ENCODE results near the gene NAPA. TPM values are rescaled to one million over a fixed set of nuclear protein-coding genes. Genes with fewer than 3 reads are reported as not detected.

NAPA gene
- total and polyA plus RNA-seq, 8 donors, result 47.2 to 121 (median 60.4) TPM

- Histone ChIP-seq H3K4me3 (no peak overlapping the region), H3K36me3 (peaks cover 2 to 40% (median 14%) of the 10 kb centered on the region in 3 donors), H3K27ac (no peak overlapping the region), H3K27me3 (no peaks in the 10 kb centered on the region), H3K9me3 (no peaks in the 10 kb centered on the region), H3K4me1 (no peaks in the 10 kb centered on the region)
- intact Hi-C loops (cut with DNase I), result no loop called here
- WGBS, 2 donors, result 65 to 80% methylated on average over 23 of the region's 23 CpGs
- DNase-seq (peak in 2 of 6 donors; percentile 59 to 69), FAIRE-seq (no peak), ATAC-seq (peak in 3 of 4 donors; percentile 44 to 65 (median 58))
- TF ChIP-seq CTCF (IDR thresholded peaks at IDR 0.05), result no peak
These were observed 17.7 kb downstream of the NAPA start for GRCh38 chr19:47497050-47497766.

GRCh38 chr19:47495478-47496372 lies 19.1 kb downstream of the NAPA start:
- intact Hi-C loops (cut with DNase I), result no loop called here
- ATAC-seq (no peak), DNase-seq (peak in 1 of 6 donors; percentile 35), FAIRE-seq (no peak)
- no peaks in the 10 kb centered on the region for H3K4me1 ChIP-seq
- H3K27ac ChIP-seq, result no peak overlapping the region
- H3K27me3 ChIP-seq, result no peaks in the 10 kb centered on the region
- 55 to 61% methylated on average over 17 of the region's 17 CpGs for WGBS, 2 donors
- peaks cover 2 to 54% (median 21%) of the 10 kb centered on the region in 3 donors for H3K36me3 ChIP-seq
- no peak for TF ChIP-seq CTCF (IDR thresholded peaks at IDR 0.05)
- no peak overlapping the region for H3K4me3 ChIP-seq
- no peaks in the 10 kb centered on the region for H3K9me3 ChIP-seq

- TF ChIP-seq CTCF (IDR thresholded peaks at IDR 0.05), result no peak
- FAIRE-seq (no peak), ATAC-seq (no peak), DNase-seq (peak in 1 of 6 donors; percentile 74)
- Histone ChIP-seq H3K27ac (no peak overlapping the region), H3K9me3 (no peaks in the 10 kb centered on the region), H3K4me1 (no peaks in the 10 kb centered on the region), H3K36me3 (peaks cover 2 to 49% (median 16%) of the 10 kb centered on the region in 3 donors), H3K4me3 (no peak overlapping the region), H3K27me3 (no peaks in the 10 kb centered on the region)
- 66 to 70% methylated on average over 9 of the region's 9 CpGs for WGBS, 2 donors
- intact Hi-C loops (cut with DNase I), result no loop called here
These were observed 20.1 kb downstream of the NAPA start for GRCh38 chr19:47494729-47495128.

- ATAC-seq, result no peak
- peak in 1 of 6 donors; percentile 23 for DNase-seq
- no peaks in the 10 kb centered on the region for H3K4me1 ChIP-seq
- no peak overlapping the region for H3K27ac ChIP-seq
- TF ChIP-seq CTCF (IDR thresholded peaks at IDR 0.05), result no peak
- intact Hi-C loops (cut with DNase I), result no loop called here
- no peak overlapping the region for H3K4me3 ChIP-seq
- no peaks in the 10 kb centered on the region for H3K9me3 ChIP-seq
- WGBS, 2 donors, result 91% methylated on average over 5 of the region's 5 CpGs
- H3K36me3 ChIP-seq, result peaks cover 2 to 54% (median 16%) of the 10 kb centered on the region in 3 donors
- no peak for FAIRE-seq
- H3K27me3 ChIP-seq, result no peaks in the 10 kb centered on the region
These were observed 20.7 kb downstream of the NAPA start for GRCh38 chr19:47494211-47494547.

Data from pancreas (tissue), 10 donors.